Nephron progenitor cell (in vitro differentiated cells): ENCODE results near the gene MASP2.
"Not testable (repeated sequence)": the region's sequence is repeated elsewhere in the genome, so short reads cannot be mapped to it uniquely, and the experiment has no call there.

Source experiments
- DNase-seq: peaks from one replicate; pipeline ENCODE4 v3.0.0; 2021
- H3K27ac Mint-ChIP-seq: 2 replicates; pipeline ENCODE4 v1.8.0; 2021; ENCODE audit warnings: mild to moderate bottlenecking, moderate library complexity, mixed read lengths
- H3K27me3 Mint-ChIP-seq: 2 replicates; pipeline ENCODE4 v1.8.0; 2021; ENCODE audit warnings: mild to moderate bottlenecking, low read depth, mixed read lengths; ENCODE audit not compliant: poor library complexity
- H3K36me3 Mint-ChIP-seq: 2 replicates; pipeline ENCODE4 v1.8.0; 2021; ENCODE audit warnings: low read depth, mixed read lengths
- H3K4me1 Mint-ChIP-seq: 2 replicates; pipeline ENCODE4 v1.8.0; 2021; ENCODE audit warnings: mixed read lengths
- H3K4me3 Mint-ChIP-seq: 2 replicates; pipeline ENCODE4 v1.8.0; 2021; ENCODE audit warnings: mild to moderate bottlenecking, moderate library complexity, mixed read lengths
- H3K9me3 Mint-ChIP-seq: 2 replicates; pipeline ENCODE4 v1.8.0; 2021; ENCODE audit warnings: mild to moderate bottlenecking, moderate library complexity, mixed read lengths
- CTCF ChIP-seq: fragments of 200-600 bp; sonication (generic); IDR thresholded peaks from 2 replicates; pipeline ENCODE4 v1.5.0; 2021; ENCODE audit warnings: antibody characterized with exemption

Gene MASP2

GRCh38 chr1:10990828-10991227 is 56.2 kb downstream of the MASP2 start:
- Mint-ChIP-seq H3K9me3 (peaks cover 2% of the 10 kb centered on the region), H3K4me1 (peaks cover 5% of the 10 kb centered on the region), H3K27ac (no peak overlapping the region), H3K4me3 (no peak overlapping the region), H3K36me3 (no peaks in the 10 kb centered on the region), H3K27me3 (peaks cover 19% of the 10 kb centered on the region)
- no peak for TF ChIP-seq CTCF
- no peak for DNase-seq

DNA sequence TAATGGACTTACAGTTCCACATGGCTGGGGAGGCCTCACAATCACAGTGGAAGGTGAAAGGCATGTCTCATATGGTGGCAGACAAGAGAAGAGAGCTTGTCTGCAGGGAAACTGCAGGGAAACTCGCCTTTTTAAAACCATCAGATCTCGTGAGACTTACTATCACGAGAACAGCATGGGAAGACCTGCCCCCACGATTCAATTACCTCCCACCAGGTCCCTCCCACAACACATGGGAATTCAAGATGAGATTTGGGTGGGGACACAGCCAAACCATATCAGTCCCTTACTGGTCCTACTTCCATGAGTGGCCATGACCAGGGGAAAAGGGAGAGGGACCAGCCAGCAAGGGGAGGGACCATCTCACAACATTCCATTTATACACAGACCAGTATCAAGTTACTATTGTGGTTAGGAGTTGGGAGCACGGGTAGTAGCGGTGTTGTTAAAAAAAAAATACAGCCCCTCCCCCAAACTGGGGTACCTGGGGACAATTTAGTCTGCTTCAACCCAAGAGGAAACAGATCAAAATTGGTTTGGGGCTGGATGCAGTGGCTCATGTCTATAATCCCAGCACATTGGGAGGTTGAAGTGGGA is 57.0 kb downstream of the MASP2 start:
- Mint-ChIP-seq H3K27me3 (peaks cover 25% of the 10 kb centered on the region), H3K27ac (peak overlapping the region; percentile 54)
- DNase-seq, H3K9me3 Mint-ChIP-seq, H3K36me3 Mint-ChIP-seq, H3K4me3 Mint-ChIP-seq, H3K4me1 Mint-ChIP-seq: not testable (repeated sequence)

DNA sequence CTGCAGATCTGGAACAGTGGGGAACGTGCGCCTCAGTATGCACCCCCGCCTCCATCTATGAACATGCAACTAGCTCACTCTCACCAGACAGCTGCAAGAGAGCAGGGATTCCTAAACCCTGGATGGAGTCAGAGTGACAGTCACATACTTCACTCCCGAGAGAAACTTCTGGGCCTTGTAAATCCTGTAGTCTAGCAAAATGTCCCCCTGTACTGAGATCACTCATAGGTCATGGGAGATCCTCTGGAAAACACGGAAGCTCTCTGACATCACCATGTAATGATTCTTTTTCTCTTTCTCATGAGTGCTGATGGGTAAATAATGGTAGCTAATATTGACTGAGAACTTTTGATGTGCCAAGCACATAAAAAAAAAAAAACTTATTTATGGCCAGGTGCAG is 57.9 kb downstream of the MASP2 start:
- DNase-seq: no peak
- H3K9me3 Mint-ChIP-seq: peaks cover 4% of the 10 kb centered on the region
- H3K4me3 Mint-ChIP-seq: no peak overlapping the region
- H3K27me3 Mint-ChIP-seq: peaks cover 28% of the 10 kb centered on the region
- no peak overlapping the region for H3K27ac Mint-ChIP-seq
- H3K4me1 Mint-ChIP-seq: peaks cover 5% of the 10 kb centered on the region
- H3K36me3 Mint-ChIP-seq: no peaks in the 10 kb centered on the region
- no peak for TF ChIP-seq CTCF

GRCh38 chr1:10987840-10988417 is 59.1 kb downstream of the MASP2 start:
- Mint-ChIP-seq H3K27ac (no peak overlapping the region), H3K9me3 (peaks cover 4% of the 10 kb centered on the region), H3K4me3 (no peak overlapping the region), H3K36me3 (no peaks in the 10 kb centered on the region), H3K4me1 (peaks cover 5% of the 10 kb centered on the region), H3K27me3 (peaks cover 33% of the 10 kb centered on the region)
- DNase-seq: no peak
- no peak for TF ChIP-seq CTCF

GRCh38 chr1:10986525-10986890 is 60.5 kb downstream of the MASP2 start:
- peaks cover 5% of the 10 kb centered on the region for H3K4me1 Mint-ChIP-seq
- no peak for DNase-seq
- H3K9me3 Mint-ChIP-seq: peaks cover 4% of the 10 kb centered on the region
- peaks cover 34% of the 10 kb centered on the region for H3K27me3 Mint-ChIP-seq
- TF ChIP-seq CTCF: no peak
- H3K4me3 Mint-ChIP-seq: no peak overlapping the region
- no peak overlapping the region for H3K27ac Mint-ChIP-seq
- no peaks in the 10 kb centered on the region for H3K36me3 Mint-ChIP-seq

- no peak for DNase-seq
- no peak overlapping the region for H3K27ac Mint-ChIP-seq
- H3K9me3 Mint-ChIP-seq: peaks cover 4% of the 10 kb centered on the region
- H3K4me1 Mint-ChIP-seq: peaks cover 17% of the 10 kb centered on the region
- no peak overlapping the region for H3K4me3 Mint-ChIP-seq
- H3K36me3 Mint-ChIP-seq: no peaks in the 10 kb centered on the region
- peaks cover 52% of the 10 kb centered on the region for H3K27me3 Mint-ChIP-seq
- no peak for TF ChIP-seq CTCF
Observed at GRCh38 chr1:10980841-10981727, 66.0 kb downstream of the MASP2 start.
